IMR-90 (cell line): ENCODE results near the gene LEF1. TPM values are rescaled to one million over a fixed set of nuclear protein-coding genes. Genes with fewer than 3 reads are reported as not detected.

Experiments
- ATAC-seq: fragments of 200-7000 bp; cut with Tn5 transposase; 2 replicates; pipeline ENCODE4 v1.9.1; 2020; ENCODE audit warnings: low read depth, mild to moderate bottlenecking, moderate library complexity
- BruUV-seq: library from RNA; stranded (reverse); fragments of 400-500 nt; replicated peaks from 2 replicates; lab custom pipeline; 2021; lab: Mats Ljungman, UMichigan
- CTCF ChIA-PET: fragments of 300-600 bp; formaldehyde crosslinking; extraction: SDS; loops from one replicate; lab custom pipeline; 2021; ENCODE audit warnings: antibody characterized with exemption; lab: Yijun Ruan, JAX
- POLR2A ChIA-PET: fragments of 300-600 bp; sonication (Branson Sonifier 250); formaldehyde crosslinking; loops from one replicate; lab custom pipeline; 2022; ENCODE audit warnings: antibody characterized with exemption; ENCODE audit not compliant: unreplicated experiment; lab: Charles Lee
- DNase-seq: peaks from one replicate; pipeline ENCODE4 v3.0.0; 2013
- H2AFZ ChIP-seq: replicated peaks from 2 replicates; pipeline ENCODE3; 2013; ENCODE audit warnings: low read length, mild to moderate bottlenecking; ENCODE audit not compliant: poor library complexity
- H2AK5ac ChIP-seq: 2 replicates; pipeline ENCODE4 v1.6.1; 2013; ENCODE audit warnings: low read depth, low read length, inconsistent platforms
- H2AK9ac ChIP-seq: replicated peaks from 2 replicates; pipeline ENCODE3; 2013; ENCODE audit warnings: mild to moderate bottlenecking, low read depth, low read length, moderate library complexity; ENCODE audit not compliant: poor library complexity
- H2BK120ac ChIP-seq: 2 replicates; pipeline ENCODE4 v1.6.1; 2013; ENCODE audit warnings: low read depth, low read length, inconsistent platforms
- H2BK15ac ChIP-seq: 3 replicates; pipeline ENCODE4 v1.6.1; 2013; ENCODE audit warnings: low read depth, low read length, inconsistent platforms
- H2BK20ac ChIP-seq: 2 replicates; pipeline ENCODE4 v1.6.1; 2013; ENCODE audit warnings: low read depth, mild to moderate bottlenecking, inconsistent platforms, low read length, moderate library complexity
- H2BK5ac ChIP-seq: 2 replicates; pipeline ENCODE4 v1.6.1; 2013; ENCODE audit warnings: mild to moderate bottlenecking, low read depth, low read length, inconsistent platforms; ENCODE audit not compliant: poor library complexity, severe bottlenecking
- H3K14ac ChIP-seq: replicated peaks from 2 replicates; pipeline ENCODE4 v1.6.1; 2013; ENCODE audit warnings: low read depth, low read length, inconsistent platforms
- H3K18ac ChIP-seq: 2 replicates; pipeline ENCODE4 v1.6.1; 2013; ENCODE audit warnings: low read depth, low read length, control low read depth
- H3K23ac ChIP-seq: 2 replicates; pipeline ENCODE4 v1.6.1; 2013; ENCODE audit warnings: low read depth, low read length, inconsistent platforms
- H3K27ac ChIP-seq: 2 replicates; pipeline ENCODE4 v1.5.1; 2013; ENCODE audit warnings: mild to moderate bottlenecking, control low read depth, low read length; ENCODE audit not compliant: insufficient read depth
- H3K27me3 ChIP-seq: 2 replicates; pipeline ENCODE4 v1.6.1; 2013; ENCODE audit warnings: low read length; ENCODE audit not compliant: control insufficient read depth, insufficient read depth
- H3K36me3 ChIP-seq: 2 replicates; pipeline ENCODE4 v1.6.1; 2013; ENCODE audit warnings: low read length, mixed read lengths; ENCODE audit not compliant: control insufficient read depth, insufficient read depth
- H3K4ac ChIP-seq: 2 replicates; pipeline ENCODE4 v1.6.1; 2013; ENCODE audit warnings: low read depth, low read length, inconsistent platforms
- H3K4me1 ChIP-seq: 2 replicates; pipeline ENCODE4 v1.6.1; 2013; ENCODE audit warnings: low read length, mixed read lengths; ENCODE audit not compliant: control insufficient read depth, insufficient read depth
- H3K4me2 ChIP-seq: 2 replicates; pipeline ENCODE4 v1.6.1; 2013; ENCODE audit warnings: low read depth, mild to moderate bottlenecking, control low read depth, low read length, moderate library complexity
- H3K4me3 ChIP-seq: 2 replicates; pipeline ENCODE4 v1.5.1; 2013; ENCODE audit warnings: low read depth, mild to moderate bottlenecking, control low read depth, low read length, moderate library complexity; ENCODE audit not compliant: insufficient read depth
- H3K56ac ChIP-seq: 2 replicates; pipeline ENCODE4 v1.6.1; 2013; ENCODE audit warnings: low read length, inconsistent platforms; ENCODE audit not compliant: insufficient read depth; ENCODE audit errors: extremely low read depth
- H3K79me1 ChIP-seq, 2 experiments: 2 replicates each; pipeline ENCODE4 v1.6.1; 2013; ENCODE audit warnings: low read length in 2 of 2, inconsistent platforms in 1 of 2, low read depth in 1 of 2
- H3K9ac ChIP-seq: 2 replicates; pipeline ENCODE4 v1.6.1; 2013; ENCODE audit warnings: low read depth, low read length, control low read depth
- H3K9me1 ChIP-seq: 2 replicates; pipeline ENCODE4 v1.6.1; 2013; ENCODE audit warnings: low read length, inconsistent platforms; ENCODE audit not compliant: insufficient read depth
- H3K9me3 ChIP-seq: 2 replicates; pipeline ENCODE4 v1.6.1; 2013; ENCODE audit warnings: low read length; ENCODE audit not compliant: control insufficient read depth, insufficient read depth
- H4K20me1 ChIP-seq: 2 replicates; pipeline ENCODE4 v1.6.1; 2013; ENCODE audit warnings: low read length, inconsistent platforms; ENCODE audit not compliant: insufficient read depth
- H4K5ac ChIP-seq: 2 replicates; pipeline ENCODE4 v1.6.1; 2013; ENCODE audit warnings: mild to moderate bottlenecking, low read depth, low read length, control low read depth
- H4K8ac ChIP-seq, 2 experiments: 2 replicates each; pipeline ENCODE4 v1.6.1; 2013; ENCODE audit warnings: low read depth in 2 of 2, low read length in 2 of 2, control low read depth in 1 of 2, inconsistent platforms in 1 of 2
- H4K91ac ChIP-seq: 2 replicates; pipeline ENCODE4 v1.6.1; 2013; ENCODE audit warnings: low read depth, low read length, inconsistent platforms; ENCODE audit not compliant: insufficient read depth
- MAZ ChIP-seq: IDR thresholded peaks from 2 replicates; pipeline ENCODE4 v1.6.1; 2012; ENCODE audit warnings: low read depth, mild to moderate bottlenecking, low read length, improper control_type of control experiment, moderate library complexity, borderline replicate concordance
- dilution Hi-C: fragments of 300-500 bp; cut with HindIII; formaldehyde crosslinking; loops from one replicate; pipeline ENCODE4 v1.14.3; 2018; ENCODE audit warnings: low sequenced_read_pairs; ENCODE audit not compliant: unreplicated experiment
- in situ Hi-C: fragments of 300-500 bp; cut with MboI; formaldehyde crosslinking; loops from 3 replicates; pipeline ENCODE4 v1.14.3; 2019; ENCODE audit warnings: low sequenced_read_pairs, inconsistent platforms, mixed read lengths
- intact Hi-C: fragments of 100-400 bp; cut with micrococcal nuclease; formaldehyde crosslinking; loops from 2 replicates; pipeline ENCODE4 v1.10.0; 2022
- polyA plus RNA-seq, 3 experiments: library from polyadenylated mRNA; depleted of rRNA; stranded (reverse); fragments of >200 nt; gene quantifications; 2 replicates each; pipeline ENCODE4 v1.2.3, GENCODE V29; 2012; ENCODE audit warnings: low replicate concordance in 1 of 3
- total RNA-seq: library from RNA; depleted of rRNA; stranded (reverse); fragments of >200 nt; gene quantifications from 2 replicates; pipeline ENCODE4 v1.2.3, GENCODE V29; 2012

The LEF1 gene
- total and polyA plus RNA-seq, 2 of the 4 experiments (the other 2 are of a cell fraction), result 1.7 to 1.8 TPM

GRCh38 chr4:108129196-108129595 lies 39.5 kb downstream of the LEF1 start:
- no TSS peak for BruUV-seq
- no peak for ATAC-seq
- Histone ChIP-seq H2AK5ac (no peak overlapping the region), H3K4ac (no peak overlapping the region), H3K4me1 (no peaks in the 10 kb centered on the region), H3K23ac (no peak overlapping the region), H3K14ac (no peak overlapping the region), H3K56ac (no peak overlapping the region), H3K4me2 (no peak overlapping the region), H4K8ac (no peak overlapping the region), H2BK5ac (no peak overlapping the region), H3K79me1 (no peaks in the 10 kb centered on the region), H4K91ac (no peak overlapping the region), H4K5ac (no peak overlapping the region), H3K4me3 (no peak overlapping the region), H2AK9ac (no peak overlapping the region), H3K18ac (no peak overlapping the region), H3K9ac (no peak overlapping the region), H2BK15ac (no peak overlapping the region), H2AFZ (no peak overlapping the region), H2BK120ac (no peak overlapping the region), H3K9me3 (no peaks in the 10 kb centered on the region), H3K27ac (no peak overlapping the region), H4K20me1 (no peaks in the 10 kb centered on the region), H3K9me1 (no peaks in the 10 kb centered on the region), H3K36me3 (no peaks in the 10 kb centered on the region), H3K27me3 (no peaks in the 10 kb centered on the region), H2BK20ac (no peak overlapping the region)
- no peak for DNase-seq
- CTCF ChIA-PET, result no interaction called here
- dilution Hi-C loops (no loop called here), in situ Hi-C loops (no loop called here), intact Hi-C loops (no loop called here)
- TF ChIP-seq MAZ, result no peak
- POLR2A ChIA-PET, result no interaction called here
